A549 (cell line): ENCODE data around the gene MAD1L1. TPM values are rescaled to one million over a fixed set of nuclear protein-coding genes. Genes with fewer than 3 reads are reported as not detected.

Experiments
- ATAC-seq, 2 experiments: fragments of 200-7000 bp in 1 of 2; fragments of >200 bp in 1 of 2; cut with Nextera tagmentation in 1 of 2; cut with Tn5 transposase in 1 of 2; 3 replicates each; pipeline versions ENCODE4 v1.8.0 to v1.9.1; 2018 to 2020; ENCODE audit warnings: mild to moderate bottlenecking in 1 of 2, moderate library complexity in 1 of 2
- CTCF ChIA-PET: fragments of 300-600 bp; sonication (Branson Sonifier 250); formaldehyde crosslinking; extraction: SDS; loops from one replicate; lab custom pipeline; 2021; ENCODE audit warnings: antibody characterized with exemption, inconsistent platforms; lab: Yijun Ruan, JAX
- POLR2A ChIA-PET: fragments of 350-600 bp; formaldehyde crosslinking; extraction: SDS; loops from one replicate; lab custom pipeline; 2021; ENCODE audit warnings: antibody characterized with exemption, inconsistent platforms; lab: Yijun Ruan, JAX
- DNase-seq, 2 experiments: peaks; one replicate each; pipeline versions ENCODE4 v3.0.0 to v3.0.0-alpha.2; 2011 to 2016; ENCODE audit warnings: low read depth in 1 of 2, low spot score in 1 of 2
- FAIRE-seq: peaks from 2 replicates; lab custom pipeline; 2011; peaks lifted over from hg19 to GRCh38; lab: Jason Lieb, UNC
- H3K27ac ChIP-seq, 2 experiments: fragments of >200 bp; sonication (Bioruptor Twin); formaldehyde crosslinking; 3 replicates each; pipeline ENCODE4 v1.5.1; 2016 to 2017
- H3K4me1 ChIP-seq: fragments of >200 bp; sonication (Bioruptor Twin); formaldehyde crosslinking; 3 replicates; pipeline ENCODE4 v1.6.1; 2016
- H3K4me2 ChIP-seq: fragments of >200 bp; sonication (Bioruptor Twin); formaldehyde crosslinking; 3 replicates; pipeline ENCODE4 v1.6.1; 2016
- H3K4me3 ChIP-seq: fragments of >200 bp; sonication (Bioruptor Twin); formaldehyde crosslinking; 3 replicates; pipeline ENCODE4 v1.5.1; 2016
- H3K9me3 ChIP-seq: fragments of >200 bp; sonication (Bioruptor Twin); formaldehyde crosslinking; 3 replicates; pipeline ENCODE4 v1.6.1; 2016
- BHLHE40 ChIP-seq: IDR thresholded peaks from 2 replicates; pipeline ENCODE4 v1.6.1; 2012; ENCODE audit warnings: low read depth, low read length, inconsistent platforms
- CBX2 ChIP-seq: fragments of 200-600 bp; sonication (generic); IDR thresholded peaks from 2 replicates; pipeline ENCODE4 v1.6.1; 2016; ENCODE audit warnings: low read depth, mild to moderate bottlenecking, borderline replicate concordance
- EHF ChIP-seq: fragments of 250-450 bp; sonication (Bioruptor Pico); IDR thresholded peaks from 2 replicates; pipeline ENCODE4 v1.5.0; 2020; ENCODE audit warnings: mild to moderate bottlenecking
- EP300 ChIP-seq, 2 experiments: fragments of >200 bp; sonication (Bioruptor Twin); formaldehyde crosslinking; IDR thresholded peaks; 2 replicates in 1 of 2; 3 replicates in 1 of 2; pipeline ENCODE4 v1.6.1; 2016 to 2017
- HOXB13 ChIP-seq: fragments of 250-450 bp; sonication (Bioruptor Pico); IDR thresholded peaks from 2 replicates; pipeline ENCODE4 v1.5.0; 2020; ENCODE audit warnings: low read depth, mild to moderate bottlenecking, moderate library complexity
- HOXB5 ChIP-seq: fragments of 250-450 bp; sonication (Bioruptor Pico); IDR thresholded peaks from 2 replicates; pipeline ENCODE4 v1.5.0; 2020; ENCODE audit warnings: mild to moderate bottlenecking, moderate library complexity
- KDM5A ChIP-seq: fragments of 200-600 bp; sonication (generic); IDR thresholded peaks from 2 replicates; pipeline ENCODE4 v1.6.1; 2016; ENCODE audit warnings: antibody characterized with exemption, mild to moderate bottlenecking
- NFE2L2 ChIP-seq: fragments of 150-350 bp; conservative IDR thresholded peaks from 2 replicates; pipeline ENCODE4 v1.6.1; 2014; ENCODE audit warnings: low read length
- NPAS2 ChIP-seq: fragments of 250-450 bp; sonication (Bioruptor Pico); IDR thresholded peaks from 2 replicates; pipeline ENCODE4 v1.8.0; 2022; ENCODE audit warnings: mild to moderate bottlenecking, moderate library complexity, borderline replicate concordance
- PHF8 ChIP-seq: fragments of 200-600 bp; sonication (generic); IDR thresholded peaks from 2 replicates; pipeline ENCODE4 v1.6.1; 2016; ENCODE audit warnings: low read depth, mild to moderate bottlenecking, antibody characterized with exemption, moderate library complexity, borderline replicate concordance
- RFX5 ChIP-seq: fragments of 450-650 bp; IDR thresholded peaks from 2 replicates; pipeline ENCODE4 v1.7.1; 2014; ENCODE audit warnings: antibody characterized with exemption, mild to moderate bottlenecking, moderate library complexity
- SREBF2 ChIP-seq: fragments of 450-650 bp; IDR thresholded peaks from 2 replicates; pipeline ENCODE4 v1.6.1; 2014; ENCODE audit warnings: mild to moderate bottlenecking, moderate library complexity
- ZNF302 ChIP-seq: fragments of 250-450 bp; sonication (Bioruptor Pico); IDR thresholded peaks from 2 replicates; pipeline ENCODE4 v1.9.0; 2021; ENCODE audit warnings: inconsistent platforms, mild to moderate bottlenecking, moderate library complexity
- ZSCAN20 ChIP-seq: fragments of 250-450 bp; sonication (Bioruptor Pico); IDR thresholded peaks from 2 replicates; pipeline ENCODE4 v1.8.0; 2022; ENCODE audit warnings: mild to moderate bottlenecking, moderate library complexity
- WGBS: methylation state at CpG from one replicate; pipeline ENCODE4 v1.1.6; 2017; ENCODE audit errors: missing lambda C conversion rate; 5-methylcytosine and 5-hydroxymethylcytosine counted together
- polyA plus RNA-seq, 4 experiments: library from polyadenylated mRNA; depleted of rRNA in 3 of 4; stranded (reverse); fragments of >200 nt; fragmentation: RNase III in 1 of 4; extraction: RNeasy Plus Mini Kit Qiagen cat#74134 plus additional on column Dnase treatment in 1 of 4; gene quantifications; 2 replicates in 3 of 4; 3 replicates in 1 of 4; pipeline ENCODE4 v1.2.3, GENCODE V29; 2011 to 2017
- TF ChIP-seq, protein P1 (sequence below): fragments of 250-450 bp; sonication (Bioruptor Pico); IDR thresholded peaks from 2 replicates; pipeline ENCODE4 v1.5.0; 2020; ENCODE audit warnings: low read depth, mild to moderate bottlenecking, moderate library complexity
- TF ChIP-seq, protein P2 (sequence below): fragments of 250-450 bp; sonication (Bioruptor Pico); IDR thresholded peaks from 2 replicates; pipeline ENCODE4 v1.5.0; 2021; ENCODE audit warnings: mild to moderate bottlenecking, moderate library complexity, borderline replicate concordance
- TF ChIP-seq, protein P3 (sequence below): fragments of 450-650 bp; IDR thresholded peaks from 2 replicates; pipeline ENCODE4 v1.6.1; 2014; ENCODE audit warnings: antibody characterized with exemption
- TF ChIP-seq, protein P4 (sequence below): fragments of >200 bp; sonication (Bioruptor Twin); formaldehyde crosslinking; IDR thresholded peaks from 2 replicates; pipeline ENCODE4 v1.6.1; 2016
- TF ChIP-seq, protein P5 (sequence below): fragments of 200-600 bp; sonication (generic); IDR thresholded peaks from 2 replicates; pipeline ENCODE4 v1.6.1; 2016; ENCODE audit warnings: antibody characterized with exemption, mild to moderate bottlenecking, moderate library complexity

Gene MAD1L1
- polyA plus RNA-seq, 2 of the 4 experiments (the other 2 are of a cell fraction): 13.6 to 16.6 TPM

DNA sequence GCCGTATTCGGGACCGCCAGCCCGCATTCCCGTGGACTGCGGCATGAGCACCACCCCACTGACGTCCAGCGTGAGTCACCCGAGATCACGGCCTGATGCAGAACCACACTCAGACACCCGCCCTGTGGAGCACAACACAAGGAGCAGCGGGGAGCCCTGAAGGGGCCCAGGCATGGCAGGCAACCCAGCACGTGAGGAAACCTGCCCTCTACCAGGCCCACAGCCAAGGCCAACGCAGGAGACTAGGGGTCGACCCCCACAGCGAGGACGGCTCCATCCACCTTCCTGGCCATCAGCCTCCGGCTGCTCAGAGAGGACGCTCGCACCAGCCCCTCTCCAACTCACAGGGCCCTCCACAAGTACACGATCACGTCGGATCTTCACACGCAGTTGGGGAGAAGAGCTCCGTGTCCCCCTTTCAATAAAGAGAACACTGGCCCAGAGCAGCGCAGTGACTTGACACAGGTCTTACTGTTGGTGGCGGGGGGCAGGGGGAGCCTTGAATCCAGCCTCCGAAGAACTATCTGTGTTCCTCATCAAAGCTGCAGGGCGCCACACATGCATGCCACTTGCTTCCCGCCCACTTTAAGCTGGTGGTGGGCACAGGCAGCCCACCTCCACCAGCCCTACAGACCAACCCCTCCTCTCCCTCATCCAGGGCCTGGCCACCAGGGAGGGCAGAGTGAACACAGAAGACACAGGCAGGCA is 22.0 kb downstream of the MAD1L1 start (continued):
- TF ChIP-seq, protein P1, sequence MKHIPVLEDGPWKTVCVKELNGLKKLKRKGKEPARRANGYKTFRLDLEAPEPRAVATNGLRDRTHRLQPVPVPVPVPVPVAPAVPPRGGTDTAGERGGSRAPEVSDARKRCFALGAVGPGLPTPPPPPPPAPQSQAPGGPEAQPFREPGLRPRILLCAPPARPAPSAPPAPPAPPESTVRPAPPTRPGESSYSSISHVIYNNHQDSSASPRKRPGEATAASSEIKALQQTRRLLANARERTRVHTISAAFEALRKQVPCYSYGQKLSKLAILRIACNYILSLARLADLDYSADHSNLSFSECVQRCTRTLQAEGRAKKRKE: no peak
- TF ChIP-seq RFX5: no peak
- TF ChIP-seq, protein P2, sequence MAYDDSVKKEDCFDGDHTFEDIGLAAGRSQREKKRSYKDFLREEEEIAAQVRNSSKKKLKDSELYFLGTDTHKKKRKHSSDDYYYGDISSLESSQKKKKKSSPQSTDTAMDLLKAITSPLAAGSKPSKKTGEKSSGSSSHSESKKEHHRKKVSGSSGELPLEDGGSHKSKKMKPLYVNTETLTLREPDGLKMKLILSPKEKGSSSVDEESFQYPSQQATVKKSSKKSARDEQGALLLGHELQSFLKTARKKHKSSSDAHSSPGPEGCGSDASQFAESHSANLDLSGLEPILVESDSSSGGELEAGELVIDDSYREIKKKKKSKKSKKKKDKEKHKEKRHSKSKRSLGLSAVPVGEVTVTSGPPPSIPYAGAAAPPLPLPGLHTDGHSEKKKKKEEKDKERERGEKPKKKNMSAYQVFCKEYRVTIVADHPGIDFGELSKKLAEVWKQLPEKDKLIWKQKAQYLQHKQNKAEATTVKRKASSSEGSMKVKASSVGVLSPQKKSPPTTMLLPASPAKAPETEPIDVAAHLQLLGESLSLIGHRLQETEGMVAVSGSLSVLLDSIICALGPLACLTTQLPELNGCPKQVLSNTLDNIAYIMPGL (CRISPR knock-in tag): no peak
- TF ChIP-seq, protein P3, sequence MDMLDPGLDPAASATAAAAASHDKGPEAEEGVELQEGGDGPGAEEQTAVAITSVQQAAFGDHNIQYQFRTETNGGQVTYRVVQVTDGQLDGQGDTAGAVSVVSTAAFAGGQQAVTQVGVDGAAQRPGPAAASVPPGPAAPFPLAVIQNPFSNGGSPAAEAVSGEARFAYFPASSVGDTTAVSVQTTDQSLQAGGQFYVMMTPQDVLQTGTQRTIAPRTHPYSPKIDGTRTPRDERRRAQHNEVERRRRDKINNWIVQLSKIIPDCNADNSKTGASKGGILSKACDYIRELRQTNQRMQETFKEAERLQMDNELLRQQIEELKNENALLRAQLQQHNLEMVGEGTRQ: no peak
- TF ChIP-seq EP300 (IDR thresholded peaks at IDR 0.05): no peak

DNA sequence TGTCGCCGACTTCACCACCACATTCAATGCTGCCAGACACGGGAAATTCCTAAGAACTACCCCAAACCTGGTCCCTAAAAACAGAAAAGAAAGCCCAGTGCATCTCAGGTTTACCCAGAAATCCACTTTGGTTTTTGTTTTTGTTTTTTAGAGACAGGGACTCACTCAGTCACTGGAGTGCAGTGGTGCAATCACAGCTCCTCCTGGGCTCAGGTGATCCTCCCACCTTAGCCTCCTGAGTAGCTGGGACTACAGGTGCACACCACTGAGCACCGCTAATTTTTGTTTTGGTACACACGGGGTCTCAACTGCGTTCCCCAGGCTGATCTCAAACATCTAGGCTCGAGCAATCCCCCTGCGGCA is 22.8 kb downstream of the MAD1L1 start:
- TF ChIP-seq EHF (CRISPR knock-in tag) (no peak), ZSCAN20 (no peak), PHF8 (no peak), NFE2L2 (no peak), KDM5A (no peak), SREBF2 (no peak), HOXB13 (CRISPR knock-in tag) (no peak), CBX2 (no peak), RFX5 (no peak), NPAS2 (CRISPR knock-in tag) (no peak), ZNF302 (CRISPR knock-in tag) (no peak), HOXB5 (no peak), BHLHE40 (no peak)
- TF ChIP-seq, protein P4, sequence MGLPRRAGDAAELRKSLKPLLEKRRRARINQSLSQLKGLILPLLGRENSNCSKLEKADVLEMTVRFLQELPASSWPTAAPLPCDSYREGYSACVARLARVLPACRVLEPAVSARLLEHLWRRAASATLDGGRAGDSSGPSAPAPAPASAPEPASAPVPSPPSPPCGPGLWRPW: no peak
- TF ChIP-seq, protein P5, sequence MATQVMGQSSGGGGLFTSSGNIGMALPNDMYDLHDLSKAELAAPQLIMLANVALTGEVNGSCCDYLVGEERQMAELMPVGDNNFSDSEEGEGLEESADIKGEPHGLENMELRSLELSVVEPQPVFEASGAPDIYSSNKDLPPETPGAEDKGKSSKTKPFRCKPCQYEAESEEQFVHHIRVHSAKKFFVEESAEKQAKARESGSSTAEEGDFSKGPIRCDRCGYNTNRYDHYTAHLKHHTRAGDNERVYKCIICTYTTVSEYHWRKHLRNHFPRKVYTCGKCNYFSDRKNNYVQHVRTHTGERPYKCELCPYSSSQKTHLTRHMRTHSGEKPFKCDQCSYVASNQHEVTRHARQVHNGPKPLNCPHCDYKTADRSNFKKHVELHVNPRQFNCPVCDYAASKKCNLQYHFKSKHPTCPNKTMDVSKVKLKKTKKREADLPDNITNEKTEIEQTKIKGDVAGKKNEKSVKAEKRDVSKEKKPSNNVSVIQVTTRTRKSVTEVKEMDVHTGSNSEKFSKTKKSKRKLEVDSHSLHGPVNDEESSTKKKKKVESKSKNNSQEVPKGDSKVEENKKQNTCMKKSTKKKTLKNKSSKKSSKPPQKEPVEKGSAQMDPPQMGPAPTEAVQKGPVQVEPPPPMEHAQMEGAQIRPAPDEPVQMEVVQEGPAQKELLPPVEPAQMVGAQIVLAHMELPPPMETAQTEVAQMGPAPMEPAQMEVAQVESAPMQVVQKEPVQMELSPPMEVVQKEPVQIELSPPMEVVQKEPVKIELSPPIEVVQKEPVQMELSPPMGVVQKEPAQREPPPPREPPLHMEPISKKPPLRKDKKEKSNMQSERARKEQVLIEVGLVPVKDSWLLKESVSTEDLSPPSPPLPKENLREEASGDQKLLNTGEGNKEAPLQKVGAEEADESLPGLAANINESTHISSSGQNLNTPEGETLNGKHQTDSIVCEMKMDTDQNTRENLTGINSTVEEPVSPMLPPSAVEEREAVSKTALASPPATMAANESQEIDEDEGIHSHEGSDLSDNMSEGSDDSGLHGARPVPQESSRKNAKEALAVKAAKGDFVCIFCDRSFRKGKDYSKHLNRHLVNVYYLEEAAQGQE: no peak
- H3K27ac ChIP-seq: no peak overlapping the region
- H3K4me1 ChIP-seq: no peaks in the 10 kb centered on the region
- ChIA-PET CTCF (interaction anchor here (0.6 to 3.0 kb wide), 28 partner anchors 10 to 655 kb away, joined by 3 to 13 read pairs (median 4); no protein-coding TSS in a partner anchor), POLR2A (no interaction called here)
- FAIRE-seq (no peak), ATAC-seq (no peak), DNase-seq (no peak)
- no peaks in the 10 kb centered on the region for H3K9me3 ChIP-seq
- WGBS: 83% methylated on average over 8 of the region's 8 CpGs
- H3K4me2 ChIP-seq: no peak overlapping the region
- H3K4me3 ChIP-seq: no peak overlapping the region
